ENCODE results near the gene PDE4B. TPM values are rescaled to one million over a fixed set of nuclear protein-coding genes. Genes with fewer than 3 reads are reported as not detected.

The PDE4B gene
- total RNA-seq, 2 experiments from 2014 or later: 2.4 to 3.1 TPM

- no peaks in the 10 kb centered on the region for H3K4me1 ChIP-seq (ENCODE audit: insufficient read depth, low read length, poor library complexity, severe bottlenecking)
- ChIA-PET POLR2A (interaction anchor here (1.0 to 2.1 kb wide), 3 partner anchors 8 to 12 kb away, joined by 4 to 6 read pairs (median 5); no protein-coding TSS in a partner anchor), CTCF (ENCODE audit: unreplicated experiment) (no interaction called here)
- DNase-seq (ENCODE audit: low spot score): no peak
- H3K4me2 ChIP-seq (ENCODE audit: low read length): no peak overlapping the region
- no peaks in the 10 kb centered on the region for H3K36me3 ChIP-seq (ENCODE audit: insufficient read depth, low read length)
- TF ChIP-seq CTCF (conservative IDR thresholded peaks at IDR 0.05; ENCODE audit: low read length) (no peak), EZH2phosphoT487 (IDR thresholded peaks at IDR 0.05; ENCODE audit: borderline replicate concordance, low read depth, low read length) (no peak)
- no peaks in the 10 kb centered on the region for H3K9me2 ChIP-seq (ENCODE audit: insufficient read depth, low read length)
- intact Hi-C loops (cut with micrococcal nuclease; ENCODE audit: unreplicated experiment): no loop called here
- no peaks in the 10 kb centered on the region for H3K79me2 ChIP-seq (ENCODE audit: insufficient read depth, low read depth, low read length)
- no peak overlapping the region for H3K27ac ChIP-seq (ENCODE audit: low read depth, low read length, poor library complexity, severe bottlenecking)
- no peaks in the 10 kb centered on the region for H4K20me1 ChIP-seq (ENCODE audit: insufficient read depth, low read length)
- no TSS peak for BruUV-seq (replicated peaks)
- no peak overlapping the region for H3K4me3 ChIP-seq (ENCODE audit: low read depth, low read length, poor library complexity, severe bottlenecking)
- no peak overlapping the region for H2AFZ ChIP-seq (ENCODE audit: low read length)
- H3K9me3 ChIP-seq (ENCODE audit: low read length): no peaks in the 10 kb centered on the region
Observed at GRCh38 chr1:66175098-66175497, 382.4 kb downstream of the PDE4B start.

GRCh38 chr1:66175581-66175980 is 382.9 kb downstream of the PDE4B start:
- TF ChIP-seq CTCF (conservative IDR thresholded peaks at IDR 0.05; ENCODE audit: low read length): no peak
- no peak for TF ChIP-seq EZH2phosphoT487 (IDR thresholded peaks at IDR 0.05; ENCODE audit: borderline replicate concordance, low read depth, low read length)
- ChIA-PET CTCF (ENCODE audit: unreplicated experiment) (no interaction called here), POLR2A (interaction anchor here (0.7 to 2.1 kb wide), 6 partner anchors 8 to 70 kb away, joined by 3 to 6 read pairs (median 4); no protein-coding TSS in a partner anchor)
- H3K4me3 ChIP-seq (ENCODE audit: low read depth, low read length, poor library complexity, severe bottlenecking): no peak overlapping the region
- H3K9me2 ChIP-seq (ENCODE audit: insufficient read depth, low read length): no peaks in the 10 kb centered on the region
- H4K20me1 ChIP-seq (ENCODE audit: insufficient read depth, low read length): no peaks in the 10 kb centered on the region
- H3K27ac ChIP-seq (ENCODE audit: low read depth, low read length, poor library complexity, severe bottlenecking): no peak overlapping the region
- intact Hi-C loops (cut with micrococcal nuclease; ENCODE audit: unreplicated experiment): no loop called here
- no peaks in the 10 kb centered on the region for H3K79me2 ChIP-seq (ENCODE audit: insufficient read depth, low read depth, low read length)
- H2AFZ ChIP-seq (ENCODE audit: low read length): no peak overlapping the region
- BruUV-seq (replicated peaks): no TSS peak
- no peaks in the 10 kb centered on the region for H3K36me3 ChIP-seq (ENCODE audit: insufficient read depth, low read length)
- H3K9me3 ChIP-seq (ENCODE audit: low read length): no peaks in the 10 kb centered on the region
- no peaks in the 10 kb centered on the region for H3K4me1 ChIP-seq (ENCODE audit: insufficient read depth, low read length, poor library complexity, severe bottlenecking)
- no peak for DNase-seq (ENCODE audit: low spot score)
- H3K4me2 ChIP-seq (ENCODE audit: low read length): no peak overlapping the region

GRCh38 chr1:66176012-66176715 is 383.5 kb downstream of the PDE4B start:
- H3K9me3 ChIP-seq (ENCODE audit: low read length): no peaks in the 10 kb centered on the region
- H3K4me3 ChIP-seq (ENCODE audit: low read depth, low read length, poor library complexity, severe bottlenecking): no peak overlapping the region
- POLR2A ChIA-PET: interaction anchor here (0.6 to 2.1 kb wide), 6 partner anchors 13 to 773 kb away, joined by 3 to 6 read pairs (median 3); no protein-coding TSS in a partner anchor
- no peaks in the 10 kb centered on the region for H3K79me2 ChIP-seq (ENCODE audit: insufficient read depth, low read depth, low read length)
- CTCF ChIA-PET (ENCODE audit: unreplicated experiment): no interaction called here
- no TSS peak for BruUV-seq (replicated peaks)
- no peak overlapping the region for H3K27ac ChIP-seq (ENCODE audit: low read depth, low read length, poor library complexity, severe bottlenecking)
- no peaks in the 10 kb centered on the region for H3K36me3 ChIP-seq (ENCODE audit: insufficient read depth, low read length)
- DNase-seq (ENCODE audit: low spot score): no peak
- H4K20me1 ChIP-seq (ENCODE audit: insufficient read depth, low read length): no peaks in the 10 kb centered on the region
- no peak for TF ChIP-seq CTCF (conservative IDR thresholded peaks at IDR 0.05; ENCODE audit: low read length)
- no peak for TF ChIP-seq EZH2phosphoT487 (IDR thresholded peaks at IDR 0.05; ENCODE audit: borderline replicate concordance, low read depth, low read length)
- H3K4me2 ChIP-seq (ENCODE audit: low read length): no peak overlapping the region
- no peaks in the 10 kb centered on the region for H3K9me2 ChIP-seq (ENCODE audit: insufficient read depth, low read length)
- H2AFZ ChIP-seq (ENCODE audit: low read length): no peak overlapping the region
- no peaks in the 10 kb centered on the region for H3K4me1 ChIP-seq (ENCODE audit: insufficient read depth, low read length, poor library complexity, severe bottlenecking)
- intact Hi-C loops (cut with micrococcal nuclease; ENCODE audit: unreplicated experiment): no loop called here
